HG02588 (cell line): ENCODE results near the gene OR8B3.

Experiments used
- ATAC-seq: cut with Tn5 transposase; IDR thresholded peaks from one replicate; pipeline ENCODE4 v1.9.1; 2021; ENCODE audit warnings: mild to moderate bottlenecking, moderate library complexity; ENCODE audit not compliant: unreplicated experiment

Gene OR8B3

DNA sequence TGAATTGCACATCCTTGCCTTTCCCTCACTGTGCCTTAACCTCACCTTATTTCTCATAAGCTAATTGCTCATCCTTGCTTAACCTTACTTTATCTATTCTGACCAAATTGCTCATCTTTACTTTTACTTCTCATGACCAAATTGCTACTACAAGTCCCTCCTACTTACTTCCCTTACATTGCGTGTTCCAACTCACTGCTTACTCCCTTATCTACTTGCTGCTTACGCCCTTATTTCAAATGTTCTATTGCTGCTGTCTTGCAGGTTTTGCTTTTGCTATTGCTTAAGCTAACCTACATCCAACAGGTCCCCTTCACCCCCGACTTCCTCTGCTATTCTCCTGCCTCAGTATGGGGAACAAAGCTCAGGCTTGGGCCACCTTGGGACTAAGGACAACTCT lies 22.5 kb downstream of the OR8B3 start:
- ATAC-seq, result no peak

DNA sequence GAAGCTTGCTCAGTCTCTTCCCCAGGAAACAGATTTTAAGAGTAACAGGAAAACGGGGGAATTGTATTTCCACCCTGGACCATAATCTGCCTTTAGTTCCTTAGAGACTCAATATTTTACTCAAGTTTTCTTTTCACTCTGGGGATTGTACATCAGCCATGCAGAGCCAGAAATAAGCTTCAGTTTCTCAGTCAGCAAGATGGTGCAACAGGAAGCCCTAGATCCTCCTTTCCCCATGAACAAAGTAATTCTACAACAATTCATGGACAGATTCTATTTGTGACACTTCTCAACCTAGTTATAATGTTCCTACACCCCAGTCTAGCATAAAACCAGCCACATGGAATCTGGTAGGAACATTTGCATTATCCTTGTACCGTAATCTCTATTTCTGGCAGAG lies 39.3 kb downstream of the OR8B3 start:
- ATAC-seq, result no peak

DNA sequence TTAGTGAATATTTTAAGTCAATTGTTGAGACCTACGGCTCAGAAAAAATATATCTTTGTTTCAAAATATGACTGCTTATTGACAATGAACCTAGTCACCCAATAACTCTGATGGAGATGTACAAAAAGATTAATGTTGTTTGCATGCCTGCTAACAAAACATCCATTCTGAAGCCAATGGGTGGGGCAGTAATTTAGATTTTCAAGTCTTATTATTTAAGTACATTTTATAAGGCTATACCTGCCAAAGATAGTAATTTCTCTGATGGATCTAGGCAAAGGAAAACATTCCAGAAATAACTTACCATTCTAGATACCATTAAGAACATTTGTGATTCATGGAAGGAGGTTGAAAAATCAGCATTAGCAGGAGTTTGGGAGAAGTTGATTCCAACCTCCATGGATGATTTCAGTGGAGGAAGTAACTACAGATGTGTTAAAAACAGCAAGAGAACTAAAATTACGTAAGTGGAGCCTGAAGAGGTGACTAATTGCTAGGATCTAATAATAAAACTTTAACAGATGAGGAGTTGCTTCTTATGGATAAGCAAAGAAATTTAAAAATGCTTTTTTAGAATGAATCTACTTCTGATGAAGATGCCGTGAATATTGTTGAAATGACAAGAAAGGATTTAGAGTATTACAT lies 52.4 kb downstream of the OR8B3 start:
- ATAC-seq, result no peak
